Activated T-helper 1 cell treated with anti-CD3 and anti-CD28 coated beads, Interleukin-2, amount 50 U/mL, for 16 hours (primary cell): ENCODE measurements around the gene FRMPD3.
"Not testable (repeated sequence)": the region's sequence is repeated elsewhere in the genome, so short reads cannot be mapped to it uniquely, and the experiment has no call there.

Experiments
- DNase-seq, 2 donors: peaks; one replicate each; pipeline ENCODE4 v3.0.0-alpha.2; 2020; ENCODE audit warnings: low read depth in 1 of 2, low spot score in 1 of 2

Gene FRMPD3

GRCh38 chrX:107448998-107449835 lies at the start of gene FRMPD3:
Gene FRMPD3 (plus strand): TSS chrX:107449652. CDS start chrX:107526589, 76,937 bp downstream.
- DNase-seq = no peak

GRCh38 chrX:107420571-107420970 lies 28.9 kb upstream of the FRMPD3 start:
- DNase-seq = no peak

GRCh38 chrX:107421337-107421861 lies 28.1 kb upstream of the FRMPD3 start:
- DNase-seq = no peak

GRCh38 chrX:107429090-107429489 lies 20.4 kb upstream of the FRMPD3 start:
- no peak for DNase-seq

- no peak for DNase-seq
Observed at GRCh38 chrX:107440187-107440586, 9.3 kb upstream of the FRMPD3 start.

GRCh38 chrX:107440692-107441091 lies 8.8 kb upstream of the FRMPD3 start:
- DNase-seq = no peak

- no peak for DNase-seq
Observed at GRCh38 chrX:107442914-107443527, 6.4 kb upstream of the FRMPD3 start.

GRCh38 chrX:107445146-107445545 lies 4.3 kb upstream of the FRMPD3 start:
- DNase-seq = no peak

GRCh38 chrX:107445631-107446030 lies 3.8 kb upstream of the FRMPD3 start:
- DNase-seq = no peak

GRCh38 chrX:107447642-107448041 lies 1.8 kb upstream of the FRMPD3 start:
- no peak for DNase-seq

- DNase-seq = no peak
Observed at GRCh38 chrX:107448625-107448997, 841 bp upstream of the FRMPD3 start.

GRCh38 chrX:107450823-107451509 lies 1.5 kb downstream of the FRMPD3 start:
- DNase-seq = no peak

GRCh38 chrX:107451731-107452130 lies 2.3 kb downstream of the FRMPD3 start:
- no peak for DNase-seq

- no peak for DNase-seq
Observed at GRCh38 chrX:107452581-107452980, 3.1 kb downstream of the FRMPD3 start.

- no peak for DNase-seq
Observed at GRCh38 chrX:107454302-107454701, 4.8 kb downstream of the FRMPD3 start.

- no peak for DNase-seq
Observed at GRCh38 chrX:107457289-107457688, 7.8 kb downstream of the FRMPD3 start.

GRCh38 chrX:107465932-107466620 lies 16.6 kb downstream of the FRMPD3 start:
- DNase-seq = no peak

- no peak for DNase-seq
Observed at GRCh38 chrX:107467271-107467670, 17.8 kb downstream of the FRMPD3 start.

- DNase-seq = no peak
Observed at GRCh38 chrX:107470198-107470597, 20.7 kb downstream of the FRMPD3 start.

GRCh38 chrX:107470971-107471370 lies 21.5 kb downstream of the FRMPD3 start:
- no peak for DNase-seq

GRCh38 chrX:107471420-107471819 lies 22.0 kb downstream of the FRMPD3 start:
- not testable (repeated sequence) for DNase-seq
